ENCODE measurements around the gene MRPL2. TPM values are rescaled to one million over a fixed set of nuclear protein-coding genes. Genes with fewer than 3 reads are reported as not detected.
"Not testable (repeated sequence)": the region's sequence is repeated elsewhere in the genome, so short reads cannot be mapped to it uniquely, and the experiment has no call there.

The MRPL2 gene
- total RNA-seq, 3 donors from 2014 or later: 17.9 to 32.1 (median 29.1) TPM

GRCh38 chr6:43082806-43083655 is 23.8 kb upstream of the MRPL2 start:
- Histone ChIP-seq H3K36me3 (no peaks in the 10 kb centered on the region), H3K4me3 (no peak overlapping the region), H3K27ac (peak overlapping the region in 1 of 2 donors; percentile 63), H3K4me1 (no peaks in the 10 kb centered on the region), H3K27me3 (no peaks in the 10 kb centered on the region), H3K9me3 (no peaks in the 10 kb centered on the region)
- intact Hi-C loops (cut with DNase I; ENCODE audit: low total_unique reads): no loop called here
- TF ChIP-seq POLR2AphosphoS5 (IDR thresholded peaks at IDR 0.05): no peak
- TF ChIP-seq POLR2A (IDR thresholded peaks at IDR 0.05): no peak
- no peak for TF ChIP-seq CTCF (IDR thresholded peaks at IDR 0.05)
- DNase-seq (ENCODE audit: low spot score in 2 of 2): no peak

GRCh38 chr6:43081922-43082321 is 22.7 kb upstream of the MRPL2 start:
- H3K36me3 ChIP-seq; H3K4me1 ChIP-seq; DNase-seq (ENCODE audit: low spot score in 2 of 2); intact Hi-C loops (cut with DNase I; ENCODE audit: low total_unique reads); H3K9me3 ChIP-seq; H3K27ac ChIP-seq; H3K27me3 ChIP-seq; H3K4me3 ChIP-seq: not testable (repeated sequence)

- H3K4me3 ChIP-seq: no peak overlapping the region
- intact Hi-C loops (cut with DNase I; ENCODE audit: low total_unique reads): no loop called here
Measured at GRCh38 chr6:43081043-43081442, 21.8 kb upstream of the MRPL2 start.

GRCh38 chr6:43078691-43079090 is 19.5 kb upstream of the MRPL2 start:
- Histone ChIP-seq H3K36me3 (no peaks in the 10 kb centered on the region), H3K4me1 (peaks cover 0 to 3% of the 10 kb centered on the region in 2 donors), H3K27me3 (no peaks in the 10 kb centered on the region), H3K4me3 (no peak overlapping the region), H3K9me3 (no peaks in the 10 kb centered on the region), H3K27ac (peak overlapping the region; percentile 82 to 89)
- no peak for TF ChIP-seq CTCF (IDR thresholded peaks at IDR 0.05)
- TF ChIP-seq POLR2A (IDR thresholded peaks at IDR 0.05): no peak
- no peak for TF ChIP-seq POLR2AphosphoS5 (IDR thresholded peaks at IDR 0.05)
- no peak for DNase-seq (ENCODE audit: low spot score in 2 of 2)
- intact Hi-C loops (cut with DNase I; ENCODE audit: low total_unique reads): no loop called here

More at GRCh38 chr6:43081043-43081442, 21.8 kb upstream of the MRPL2 start:
- Histone ChIP-seq H3K27me3 (no peaks in the 10 kb centered on the region), H3K4me1 (no peaks in the 10 kb centered on the region), H3K36me3 (no peaks in the 10 kb centered on the region), H3K9me3 (no peaks in the 10 kb centered on the region), H3K27ac (no peak overlapping the region)
- TF ChIP-seq CTCF (IDR thresholded peaks at IDR 0.05) (no peak), POLR2AphosphoS5 (IDR thresholded peaks at IDR 0.05) (no peak), POLR2A (IDR thresholded peaks at IDR 0.05) (no peak)
- DNase-seq (ENCODE audit: low spot score in 2 of 2): no peak

GRCh38 chr6:43077981-43078511 is 18.8 kb upstream of the MRPL2 start:
- H3K9me3 ChIP-seq: no peaks in the 10 kb centered on the region
- DNase-seq (ENCODE audit: low spot score in 2 of 2): no peak
- intact Hi-C loops (cut with DNase I; ENCODE audit: low total_unique reads): no loop called here
- H3K4me1 ChIP-seq: peaks cover 0 to 3% of the 10 kb centered on the region in 2 donors
- peak overlapping the region in 2 of 3 donors; percentile 85 to 88 for H3K4me3 ChIP-seq
- H3K36me3 ChIP-seq: no peaks in the 10 kb centered on the region
- peak overlapping the region; percentile 82 to 89 for H3K27ac ChIP-seq
- no peaks in the 10 kb centered on the region for H3K27me3 ChIP-seq
- no peak for TF ChIP-seq POLR2AphosphoS5 (IDR thresholded peaks at IDR 0.05)
- no peak for TF ChIP-seq CTCF (IDR thresholded peaks at IDR 0.05)
- no peak for TF ChIP-seq POLR2A (IDR thresholded peaks at IDR 0.05)

Data from breast epithelium (tissue), 4 donors.